ENCODE results near the gene PRDM5.

PRDM5 gene

DNA sequence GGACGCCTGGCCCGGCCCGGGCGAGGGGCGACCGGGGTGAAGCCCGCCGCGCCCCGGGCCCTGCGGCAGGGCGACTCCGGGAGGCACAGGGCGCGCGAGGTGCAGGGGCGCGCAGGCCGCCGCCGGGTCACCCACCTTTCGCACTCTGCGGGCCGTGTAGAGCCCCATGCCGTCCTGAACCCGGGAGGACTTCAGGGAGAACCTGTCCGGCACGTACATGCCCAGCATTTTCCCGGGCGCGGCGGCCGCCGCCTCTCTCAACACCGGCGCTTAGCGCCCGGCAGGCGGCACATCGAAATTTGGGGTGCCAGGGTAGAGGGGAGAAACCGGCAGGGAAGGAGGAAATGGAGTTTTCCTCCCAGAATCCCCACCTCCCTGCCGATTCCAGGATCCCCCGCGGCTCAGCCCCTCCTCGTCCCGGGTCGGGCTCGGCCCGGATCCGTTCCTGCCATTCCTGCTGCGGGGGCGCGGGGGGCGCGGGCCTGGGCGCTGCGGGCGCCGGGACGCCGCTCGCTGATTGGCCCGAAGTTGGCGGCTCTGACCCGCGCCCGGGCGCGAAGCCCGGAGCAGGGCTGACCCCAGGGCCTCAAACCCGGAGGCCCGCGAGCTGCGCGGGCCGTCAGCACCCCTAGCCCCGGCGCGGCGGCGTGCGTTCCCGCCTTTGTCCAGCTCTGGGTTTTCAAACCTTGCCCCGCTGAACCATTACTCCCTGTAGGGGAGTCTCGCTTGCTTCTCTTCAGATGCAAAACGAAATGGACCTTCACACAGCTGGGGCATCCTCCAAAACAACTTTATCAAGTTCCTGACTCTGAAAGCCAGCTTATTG lies at the start of gene PRDM5:
Gene PRDM5, minus strand, starts transcription at position 346 of the 826 bp plus-strand sequence. Its CDS starts 118 bp downstream, at position 228.
- DNase-seq (ENCODE audit: low read depth in 2 of 3, low spot score in 1 of 3) = peak in 1 of 3 donors; percentile 21

DNA sequence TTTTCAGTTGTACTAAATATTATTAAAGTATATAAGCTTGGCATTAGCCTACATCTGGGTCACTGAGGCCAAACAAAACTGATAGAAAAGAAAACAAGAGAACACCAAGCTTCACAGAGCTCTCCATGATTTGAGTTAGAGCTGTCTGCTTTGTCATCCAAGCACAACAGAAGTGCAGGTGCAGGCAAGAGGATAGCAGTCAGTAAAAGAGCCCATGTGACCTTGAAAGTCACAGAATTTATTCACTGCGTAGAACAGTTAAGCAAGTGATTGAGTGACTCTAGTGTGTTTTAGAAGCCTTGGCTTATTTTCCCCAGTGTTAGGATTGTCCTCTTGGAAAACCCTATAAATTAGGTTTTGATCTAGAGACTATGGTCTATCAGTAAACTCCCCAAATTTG lies 49.4 kb upstream of the PRDM5 start:
- no peak for DNase-seq (ENCODE audit: low read depth in 2 of 3, low spot score in 1 of 3)

GRCh38 chr4:120965938-120966337 lies 43.4 kb upstream of the PRDM5 start:
- no peak for DNase-seq (ENCODE audit: low read depth in 2 of 3, low spot score in 1 of 3)

DNA sequence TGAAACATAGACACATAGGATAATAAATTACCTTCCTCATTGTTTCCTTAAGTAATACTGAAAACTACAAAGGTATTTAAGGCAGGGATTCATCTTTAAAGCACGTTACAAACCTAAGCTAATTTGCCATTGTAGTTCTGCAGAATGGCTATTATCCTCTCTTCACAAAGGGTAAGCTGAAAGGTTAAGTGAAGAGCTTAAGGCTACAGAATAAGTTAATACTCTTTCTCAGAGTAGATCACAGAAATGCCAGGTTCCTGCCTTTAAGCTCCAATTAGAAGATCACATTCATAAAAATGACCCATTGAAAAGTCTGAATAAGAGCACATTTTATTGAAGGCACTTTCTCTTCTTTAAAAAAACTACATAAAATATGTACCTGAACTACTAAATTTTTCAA lies 42.1 kb upstream of the PRDM5 start:
- no peak for DNase-seq (ENCODE audit: low read depth in 2 of 3, low spot score in 1 of 3)

- DNase-seq (ENCODE audit: low read depth in 2 of 3, low spot score in 1 of 3) = no peak
These were observed 40.9 kb upstream of the PRDM5 start for GRCh38 chr4:120963449-120963848.

GRCh38 chr4:120960656-120961267 lies 38.2 kb upstream of the PRDM5 start:
- no peak for DNase-seq (ENCODE audit: low read depth in 2 of 3, low spot score in 1 of 3)

- no peak for DNase-seq (ENCODE audit: low read depth in 2 of 3, low spot score in 1 of 3)
These were observed 25.9 kb upstream of the PRDM5 start for GRCh38 chr4:120948382-120948781.

DNA sequence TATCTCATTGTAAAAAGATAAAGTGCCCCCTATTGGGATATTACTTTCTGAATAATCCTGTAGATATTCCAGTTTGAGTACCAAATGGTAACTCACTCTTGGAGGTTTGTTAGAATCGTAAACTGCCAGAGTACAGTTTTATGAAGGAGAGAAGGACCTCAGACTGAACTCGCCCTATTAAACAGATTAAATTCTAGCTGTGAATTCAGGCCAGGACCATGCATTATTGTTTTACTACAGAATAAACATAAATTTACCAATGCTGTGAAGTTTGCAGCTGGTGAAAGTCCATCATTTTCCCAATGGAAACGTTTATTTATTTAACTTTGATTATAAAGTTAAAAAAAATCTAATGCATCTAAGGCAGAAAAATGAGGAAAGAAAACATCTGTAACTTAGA lies 20.2 kb upstream of the PRDM5 start:
- DNase-seq (ENCODE audit: low read depth in 2 of 3, low spot score in 1 of 3) = no peak

- DNase-seq (ENCODE audit: low read depth in 2 of 3, low spot score in 1 of 3) = no peak
These were observed 18.0 kb upstream of the PRDM5 start for GRCh38 chr4:120940547-120940946.

DNA sequence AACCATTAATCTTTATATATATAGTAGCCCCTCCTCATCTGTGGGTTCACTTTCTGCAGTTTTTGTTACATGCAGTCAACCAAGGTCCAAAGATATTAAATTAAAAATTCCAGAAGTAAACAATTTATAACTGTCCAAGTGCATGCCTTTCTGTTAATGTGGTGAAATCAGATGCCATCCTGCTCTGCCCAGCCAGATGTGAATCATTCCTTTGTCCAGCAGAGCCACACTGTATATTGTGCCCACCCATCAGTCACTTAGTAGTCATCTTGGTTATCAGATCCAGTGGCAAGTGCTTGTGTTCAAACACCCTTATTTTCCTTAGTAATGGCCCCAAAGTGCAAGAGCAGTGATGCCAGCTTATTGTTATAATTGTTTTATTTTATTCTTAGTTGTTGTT lies 17.2 kb upstream of the PRDM5 start:
- no peak for DNase-seq (ENCODE audit: low read depth in 2 of 3, low spot score in 1 of 3)

- DNase-seq (ENCODE audit: low read depth in 2 of 3, low spot score in 1 of 3) = no peak
These were observed 7.3 kb upstream of the PRDM5 start for GRCh38 chr4:120929847-120930246.

DNA sequence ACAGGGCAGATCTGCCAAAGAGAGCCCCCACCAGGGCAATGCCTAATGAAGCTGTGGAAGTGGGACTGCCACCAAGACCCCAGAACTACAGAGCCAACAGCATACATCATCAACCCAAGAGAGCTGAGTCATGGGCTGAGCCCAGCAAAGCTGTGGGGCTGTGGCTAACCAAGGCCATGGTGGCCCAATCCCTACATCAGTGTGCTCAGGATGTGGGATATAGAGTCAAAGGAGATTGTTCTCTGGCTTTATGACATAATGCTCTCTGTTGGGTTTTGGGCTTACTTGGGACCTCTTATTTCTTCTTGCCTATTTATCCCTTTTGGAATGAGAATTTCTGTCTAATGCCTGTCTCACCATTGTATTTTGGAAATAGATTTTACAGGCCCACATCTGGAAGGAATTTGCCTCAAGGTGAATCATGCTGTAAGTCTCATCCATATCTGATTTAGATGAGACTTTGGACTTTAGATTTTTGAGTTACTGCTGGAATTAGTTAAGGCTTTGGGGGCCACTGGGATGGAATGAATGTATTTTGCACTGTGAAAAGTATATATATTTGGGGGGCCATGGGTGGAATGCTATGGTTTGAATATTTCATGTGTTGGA lies 5.4 kb upstream of the PRDM5 start:
- no peak for DNase-seq (ENCODE audit: low read depth in 2 of 3, low spot score in 1 of 3)

DNA sequence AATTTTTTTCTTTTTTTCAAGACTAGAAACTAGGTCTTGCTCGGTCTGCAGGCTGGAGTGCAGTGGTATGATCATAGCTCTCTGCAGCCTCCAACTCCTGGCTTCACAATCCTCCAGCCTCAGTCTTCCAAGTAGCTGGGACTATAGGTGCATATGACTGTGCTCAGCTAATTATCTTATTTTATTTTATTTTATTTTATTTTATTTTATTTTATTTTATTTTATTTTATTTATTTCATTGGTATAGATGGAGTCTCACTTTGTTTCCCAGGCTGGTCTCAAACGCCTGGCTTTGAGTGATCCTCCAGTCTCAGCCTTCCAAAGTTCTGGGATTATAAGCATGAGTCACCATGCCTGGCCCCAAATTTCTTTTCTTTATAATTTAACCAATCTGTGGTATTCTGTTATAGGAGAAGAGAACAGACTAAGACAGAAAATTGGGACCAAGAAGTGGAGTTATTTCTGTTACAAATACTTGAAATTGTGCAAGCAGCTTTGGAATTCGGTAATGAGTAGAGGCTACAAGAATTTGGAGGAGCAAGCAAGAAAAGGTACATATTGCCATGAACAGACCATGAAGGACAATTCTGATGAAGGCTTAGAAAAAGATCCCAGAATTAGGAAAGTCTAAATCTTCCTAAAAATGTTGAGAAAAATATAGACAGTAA lies 4.0 kb upstream of the PRDM5 start:
- DNase-seq (ENCODE audit: low read depth in 2 of 3, low spot score in 1 of 3) = no peak

DNA sequence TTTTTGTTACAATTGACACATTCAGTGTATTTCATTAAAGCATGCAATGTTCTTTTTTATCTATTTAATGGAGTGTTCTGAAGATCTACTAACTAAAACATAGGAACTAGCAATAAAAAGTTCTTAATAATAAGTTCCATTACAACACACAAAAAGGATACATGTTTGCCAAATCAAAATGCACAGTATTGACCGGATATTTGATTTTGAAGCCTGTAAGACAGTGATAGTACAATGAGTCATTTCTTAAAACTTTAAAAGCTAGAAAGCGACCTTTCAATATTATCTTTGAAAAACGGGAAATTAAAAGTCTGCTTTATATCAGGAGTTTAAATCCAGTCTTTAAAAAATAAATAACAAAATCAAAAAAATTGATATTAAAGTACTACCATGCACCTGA lies 2.4 kb upstream of the PRDM5 start:
- no peak for DNase-seq (ENCODE audit: low read depth in 2 of 3, low spot score in 1 of 3)

- no peak for DNase-seq (ENCODE audit: low read depth in 2 of 3, low spot score in 1 of 3)
These were observed 639 bp upstream of the PRDM5 start for GRCh38 chr4:120923207-120923522.

DNA sequence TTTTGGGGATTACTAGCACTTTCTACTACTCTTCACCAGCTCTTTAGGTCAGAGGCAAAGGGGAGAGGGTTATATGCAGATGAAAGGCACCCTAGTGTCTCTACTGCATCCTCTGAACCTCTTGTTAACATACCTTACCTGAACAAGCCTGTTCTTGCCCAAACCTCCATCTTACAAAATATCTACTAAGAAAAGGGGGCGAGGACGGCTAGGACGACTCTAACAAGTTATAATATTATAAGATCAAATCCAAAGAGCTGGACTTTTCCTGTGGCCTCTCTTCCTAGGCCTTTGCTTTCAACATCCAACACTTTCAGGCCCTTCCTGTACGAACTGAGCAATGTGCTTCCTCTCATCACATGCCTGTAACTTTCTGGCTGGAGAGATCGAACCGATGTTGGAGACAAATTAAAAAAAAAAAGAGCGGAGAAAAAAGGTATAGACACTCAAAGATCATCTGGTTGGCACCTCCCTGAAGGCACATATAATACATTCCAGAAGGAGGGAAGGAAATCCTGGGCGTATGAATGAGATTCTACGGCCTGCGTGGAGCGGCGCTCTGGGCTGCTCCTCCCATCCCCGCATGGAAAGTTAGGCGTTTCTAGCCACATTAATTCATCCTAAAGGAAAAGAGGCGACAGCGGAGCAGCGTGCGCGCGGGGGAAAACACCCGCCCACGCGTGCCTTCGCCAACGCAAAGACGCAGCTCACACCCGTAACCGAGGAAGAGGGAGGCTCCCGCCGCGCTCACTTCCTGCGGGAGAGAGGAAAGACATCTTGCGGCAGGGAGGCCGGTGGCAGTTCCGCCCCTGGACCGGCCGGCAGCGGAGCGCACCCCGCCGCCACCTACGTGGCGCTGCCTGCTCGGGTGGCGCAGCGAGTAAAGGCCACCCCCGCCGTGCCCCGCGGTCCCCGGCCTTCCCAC lies 808 bp downstream of the PRDM5 start:
- peak in 1 of 3 donors; percentile 30 for DNase-seq (ENCODE audit: low read depth in 2 of 3, low spot score in 1 of 3)

- DNase-seq (ENCODE audit: low read depth in 2 of 3, low spot score in 1 of 3) = no peak
These were observed 1.9 kb downstream of the PRDM5 start for GRCh38 chr4:120920666-120921065.

DNA sequence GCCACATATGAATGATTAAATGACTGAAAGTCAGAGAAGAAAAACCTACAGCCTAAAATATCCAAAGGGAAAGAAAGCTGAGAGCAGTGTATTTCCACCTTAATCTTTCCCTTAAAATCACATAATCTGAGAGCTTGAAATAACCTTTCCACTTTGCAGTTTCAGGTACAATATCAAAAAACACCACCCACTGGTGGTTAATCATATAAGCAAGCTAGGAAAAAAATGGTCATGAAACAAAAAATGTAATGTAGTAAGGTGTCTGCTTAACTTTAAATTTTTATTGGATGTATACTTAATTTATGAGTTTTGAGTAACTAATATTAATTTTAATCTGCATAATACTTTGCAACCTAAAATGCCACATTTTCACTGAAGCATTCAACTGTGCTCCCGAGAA lies 3.2 kb downstream of the PRDM5 start:
- DNase-seq (ENCODE audit: low read depth in 2 of 3, low spot score in 1 of 3) = no peak

DNA sequence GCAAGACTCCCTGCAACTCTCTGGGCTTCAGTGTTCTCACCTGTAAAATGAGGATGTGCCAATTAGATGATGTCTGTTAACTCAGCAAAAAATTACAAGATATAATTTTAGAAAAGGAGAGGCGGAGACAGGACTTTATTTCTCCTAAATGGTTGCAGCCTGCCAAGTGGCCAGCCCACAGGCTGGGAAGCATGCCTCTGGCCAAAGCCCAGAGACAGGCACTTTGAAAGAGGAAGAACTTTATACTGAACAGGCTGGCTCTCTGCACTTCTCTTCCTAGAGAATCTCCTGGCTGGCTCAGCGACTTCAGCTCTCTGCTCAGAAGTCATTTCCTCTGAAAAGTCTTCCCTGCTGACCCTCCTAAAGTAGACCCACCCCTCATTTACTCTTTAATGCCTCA lies 3.7 kb downstream of the PRDM5 start:
- DNase-seq (ENCODE audit: low read depth in 2 of 3, low spot score in 1 of 3) = no peak

DNA sequence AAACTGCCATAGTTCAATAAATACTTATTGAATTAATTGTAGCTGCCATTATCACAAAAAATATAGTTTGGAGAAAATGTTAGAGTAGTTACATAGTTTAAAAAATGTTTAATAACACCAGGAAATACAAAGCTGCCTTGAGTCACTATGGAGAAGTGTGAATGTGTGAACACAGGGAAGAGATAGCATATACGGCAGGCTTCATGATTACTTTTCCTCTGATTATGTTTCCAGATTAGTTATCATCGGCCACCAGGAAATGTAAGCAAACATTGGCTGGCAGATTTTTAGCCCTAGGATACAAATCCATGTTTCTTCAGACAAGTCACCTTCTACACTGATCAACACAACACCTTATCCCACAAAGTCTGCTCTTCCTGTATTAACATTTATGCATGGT lies 4.4 kb downstream of the PRDM5 start:
- DNase-seq (ENCODE audit: low read depth in 2 of 3, low spot score in 1 of 3) = no peak

DNA sequence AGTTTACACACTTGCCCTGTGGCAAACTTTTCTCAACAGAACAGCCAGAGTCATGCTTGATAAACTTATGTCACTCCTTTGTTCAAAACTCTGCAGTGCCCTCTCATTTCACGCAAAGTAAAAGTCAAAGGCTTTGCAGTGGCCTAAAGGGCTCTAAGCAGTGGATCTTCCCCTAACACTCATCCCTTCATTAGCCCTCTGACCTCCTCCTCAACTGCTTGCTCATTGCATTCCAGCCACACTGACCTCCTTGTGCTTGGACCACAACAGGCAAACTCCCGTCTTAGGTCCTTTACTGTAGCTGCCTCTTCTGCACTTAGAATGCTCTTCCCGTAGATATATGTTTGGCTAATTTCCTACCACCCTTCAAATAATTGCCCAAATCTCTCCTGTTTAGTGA lies 5.6 kb downstream of the PRDM5 start:
- no peak for DNase-seq (ENCODE audit: low read depth in 2 of 3, low spot score in 1 of 3)
